A673 (cell line): ENCODE data around the gene SPACA7. TPM values are rescaled to one million over a fixed set of nuclear protein-coding genes. Genes with fewer than 3 reads are reported as not detected.

Experiments
- BruUV-seq: library from RNA; stranded (reverse); fragments of 400-500 nt; replicated peaks from 2 replicates; lab custom pipeline; 2021; lab: Mats Ljungman, UMichigan
- CTCF ChIA-PET: fragments of 300-600 bp; sonication (Branson Sonifier 250); formaldehyde crosslinking; loops from one replicate; lab custom pipeline; 2022; ENCODE audit warnings: antibody characterized with exemption; lab: Charles Lee
- POLR2A ChIA-PET: fragments of 300-600 bp; sonication (Branson Sonifier 250); formaldehyde crosslinking; loops from one replicate; lab custom pipeline; 2022; ENCODE audit warnings: antibody characterized with exemption; ENCODE audit not compliant: low non-redundant PET; lab: Charles Lee
- DNase-seq: peaks from one replicate; pipeline ENCODE4 v3.0.0-alpha.2; 2015; ENCODE audit warnings: low spot score
- H3K27ac ChIP-seq: fragments of 200-600 bp; sonication (generic); 2 replicates; pipeline ENCODE4 v1.5.1; 2016; ENCODE audit warnings: mixed run types, low read depth, mild to moderate bottlenecking, mixed read lengths, antibody characterized with exemption, low read length; ENCODE audit not compliant: poor library complexity, severe bottlenecking
- H3K27me3 ChIP-seq: fragments of 200-600 bp; sonication (generic); replicated peaks from 2 replicates; pipeline ENCODE4 v1.6.1; 2017; ENCODE audit warnings: mixed run types, low read depth, mild to moderate bottlenecking, mixed read lengths, antibody characterized with exemption, low read length; ENCODE audit not compliant: insufficient read depth, poor library complexity
- H3K36me3 ChIP-seq: fragments of 200-600 bp; sonication (generic); 2 replicates; pipeline ENCODE4 v1.6.1; 2016; ENCODE audit warnings: mixed run types, mild to moderate bottlenecking, mixed read lengths, antibody characterized with exemption, low read length; ENCODE audit not compliant: insufficient read depth, poor library complexity, severe bottlenecking
- H3K4me1 ChIP-seq: fragments of 200-600 bp; sonication (generic); 2 replicates; pipeline ENCODE4 v1.6.1; 2017; ENCODE audit warnings: mixed run types, mild to moderate bottlenecking, mixed read lengths, antibody characterized with exemption, low read length; ENCODE audit not compliant: insufficient read depth, poor library complexity, severe bottlenecking
- H3K4me3 ChIP-seq: fragments of 200-600 bp; sonication (generic); 2 replicates; pipeline ENCODE4 v1.5.1; 2016; ENCODE audit warnings: low read depth, mixed run types, mild to moderate bottlenecking, mixed read lengths, low read length; ENCODE audit not compliant: poor library complexity, severe bottlenecking
- H3K9me3 ChIP-seq: fragments of 200-600 bp; sonication (generic); 2 replicates; pipeline ENCODE4 v1.6.1; 2016; ENCODE audit warnings: mixed run types, low read depth, mild to moderate bottlenecking, mixed read lengths, antibody characterized with exemption, low read length; ENCODE audit not compliant: poor library complexity, severe bottlenecking
- CTCF ChIP-seq: fragments of 300-800, 200-600 bp; sonication (generic); conservative IDR thresholded peaks from 2 replicates; pipeline ENCODE4 v1.5.1; 2017; ENCODE audit warnings: low read depth, mild to moderate bottlenecking, antibody characterized with exemption, low read length, moderate library complexity, mixed read lengths
- EZH2 ChIP-seq: fragments of 200-600 bp; sonication (generic); IDR thresholded peaks from 2 replicates; pipeline ENCODE4 v1.6.1; 2017; ENCODE audit warnings: borderline replicate concordance, low read depth, mild to moderate bottlenecking, mixed read lengths, antibody characterized with exemption, low read length; ENCODE audit not compliant: poor library complexity, severe bottlenecking
- intact Hi-C: fragments of 100-400 bp; cut with micrococcal nuclease; formaldehyde crosslinking; loops from one replicate; pipeline ENCODE4 v1.10.0; 2022; ENCODE audit not compliant: unreplicated experiment
- total RNA-seq: library from RNA; stranded (reverse); gene quantifications from 2 replicates; pipeline ENCODE4 v1.2.3, GENCODE V29; 2021

The SPACA7 gene
- total RNA-seq, 1 experiment from 2014 or later, result not detected

- DNase-seq, result no peak
- POLR2A ChIA-PET, result no interaction called here
- no peak overlapping the region for H3K4me3 ChIP-seq
- CTCF ChIA-PET, result no interaction called here
- intact Hi-C loops, result no loop called here
- H3K27me3 ChIP-seq, result peaks cover 12% of the 10 kb centered on the region
- no peaks in the 10 kb centered on the region for H3K4me1 ChIP-seq
- no peak for TF ChIP-seq CTCF
- TF ChIP-seq EZH2, result no peak
- H3K9me3 ChIP-seq, result no peaks in the 10 kb centered on the region
- H3K27ac ChIP-seq, result no peak overlapping the region
- no TSS peak for BruUV-seq
- H3K36me3 ChIP-seq, result no peaks in the 10 kb centered on the region
These were observed 5.8 kb upstream of the SPACA7 start for GRCh38 chr13:112370311-112370710.

- ChIA-PET POLR2A (interaction anchor here (0.6 kb wide), 1 partner anchor 134 kb away, joined by 4 read pairs; no protein-coding TSS in a partner anchor), CTCF (no interaction called here)
- H3K27me3 ChIP-seq, result peaks cover 12% of the 10 kb centered on the region
- no peaks in the 10 kb centered on the region for H3K9me3 ChIP-seq
- no peaks in the 10 kb centered on the region for H3K4me1 ChIP-seq
- H3K27ac ChIP-seq, result no peak overlapping the region
- no peaks in the 10 kb centered on the region for H3K36me3 ChIP-seq
- BruUV-seq, result no TSS peak
- no peak for DNase-seq
- H3K4me3 ChIP-seq, result no peak overlapping the region
- TF ChIP-seq CTCF (no peak), EZH2 (no peak)
- intact Hi-C loops, result no loop called here
These were observed 1.9 kb upstream of the SPACA7 start for GRCh38 chr13:112374271-112374670.

GRCh38 chr13:112391746-112392145, 15.6 kb downstream of the SPACA7 start:
- TF ChIP-seq EZH2 (no peak), CTCF (no peak)
- no TSS peak for BruUV-seq
- CTCF ChIA-PET, result no interaction called here

More at GRCh38 chr13:112391746-112392145, 15.6 kb downstream of the SPACA7 start:
- no peak overlapping the region for H3K27ac ChIP-seq
- DNase-seq, result no peak
- no peaks in the 10 kb centered on the region for H3K36me3 ChIP-seq
- H3K4me1 ChIP-seq, result no peaks in the 10 kb centered on the region
- H3K27me3 ChIP-seq, result peaks cover 15% of the 10 kb centered on the region
- intact Hi-C loops, result no loop called here
- no peaks in the 10 kb centered on the region for H3K9me3 ChIP-seq
- POLR2A ChIA-PET, result no interaction called here
- H3K4me3 ChIP-seq, result no peak overlapping the region
